Ishikawa (cell line): ENCODE measurements around the gene DNAJC15.

Experiments
- EP300 ChIP-seq: IDR thresholded peaks from 2 replicates; pipeline ENCODE4 v1.6.1; 2012; ENCODE audit warnings: borderline replicate concordance
- RAD21 ChIP-seq: IDR thresholded peaks from 2 replicates; pipeline ENCODE4 v1.6.1; 2012; ENCODE audit warnings: low read depth
- REST ChIP-seq: IDR thresholded peaks from 2 replicates; pipeline ENCODE4 v1.6.1; 2012; ENCODE audit warnings: low read depth, mild to moderate bottlenecking
- TAF1 ChIP-seq: IDR thresholded peaks from 2 replicates; pipeline ENCODE4 v1.6.1; 2012; ENCODE audit warnings: low read depth, mild to moderate bottlenecking
- YY1 ChIP-seq: IDR thresholded peaks from 2 replicates; pipeline ENCODE4 v1.6.1; 2012; ENCODE audit warnings: low read depth
- TF ChIP-seq, protein P1 (sequence below): IDR thresholded peaks from 2 replicates; pipeline ENCODE4 v1.6.1; 2012

DNA sequence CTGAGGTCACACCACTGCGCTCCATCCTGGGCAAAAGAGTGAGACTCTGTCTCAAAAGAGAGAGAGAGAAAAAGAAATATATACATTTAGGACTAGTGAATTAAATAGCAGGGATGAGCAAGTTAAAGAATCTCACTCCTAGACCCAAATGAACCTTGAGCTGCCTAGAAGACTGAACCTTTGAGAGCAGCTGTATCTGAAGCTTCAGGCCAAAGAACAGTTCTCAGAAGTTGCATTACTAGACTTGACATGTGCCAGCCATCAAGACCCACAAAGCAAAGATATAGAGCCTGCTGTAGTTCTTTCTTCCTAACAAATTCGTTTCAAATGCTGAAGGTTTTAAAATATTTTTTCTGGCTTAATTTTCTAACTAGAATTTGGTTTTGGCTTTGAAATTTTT lies 16.6 kb downstream of the DNAJC15 start:
- TF ChIP-seq EP300 (no peak), RAD21 (no peak), YY1 (no peak), TAF1 (no peak), REST (no peak)
- TF ChIP-seq, protein P1, sequence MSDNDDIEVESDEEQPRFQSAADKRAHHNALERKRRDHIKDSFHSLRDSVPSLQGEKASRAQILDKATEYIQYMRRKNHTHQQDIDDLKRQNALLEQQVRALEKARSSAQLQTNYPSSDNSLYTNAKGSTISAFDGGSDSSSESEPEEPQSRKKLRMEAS, result no peak
